22Rv1 (cell line): Measurements from ENCODE around the gene RAD23B.

Source experiments
- CTCF ChIP-seq: fragments of 450-650 bp; IDR thresholded peaks from 2 replicates; pipeline ENCODE4 v1.5.1; 2017; ENCODE audit warnings: mild to moderate bottlenecking
- ZFX ChIP-seq: fragments of 450-650 bp; IDR thresholded peaks from 2 replicates; pipeline ENCODE4 v1.6.1; 2017; ENCODE audit warnings: antibody characterized with exemption, borderline replicate concordance

- TF ChIP-seq CTCF (no peak), ZFX (no peak)
Observed at GRCh38 chr9:107292821-107293542, 9.9 kb downstream of the RAD23B start.
